GM12878 (cell line): ENCODE data around the gene PHF10. TPM values are rescaled to one million over a fixed set of nuclear protein-coding genes. Genes with fewer than 3 reads are reported as not detected.
A peak's percentile ranks its signal among the peaks of the same experiment; 100 is the strongest.

ENCODE experiments used
- E2F4 ChIP-seq: IDR thresholded peaks from 2 replicates; pipeline ENCODE4 v1.6.1; 2012; ENCODE audit warnings: low read depth, low read length, improper control_type of control experiment
- E4F1 ChIP-seq: fragments of 450-650 bp; IDR thresholded peaks from 2 replicates; pipeline ENCODE4 v1.6.1; 2018; ENCODE audit warnings: borderline replicate concordance, mild to moderate bottlenecking; ENCODE audit not compliant: partially characterized antibody
- EGR1 ChIP-seq, 2 experiments: IDR thresholded peaks; 1 replicate in 1 of 2; 2 replicates in 1 of 2; pipeline ENCODE4 v1.6.1; 2011 to 2012; ENCODE audit warnings: low read depth in 2 of 2, low read length in 2 of 2, borderline replicate concordance in 1 of 2, mild to moderate bottlenecking in 1 of 2, moderate library complexity in 1 of 2
- FOXM1 ChIP-seq: IDR thresholded peaks from 2 replicates; pipeline ENCODE4 v1.6.1; 2012; ENCODE audit warnings: low read depth, mild to moderate bottlenecking, inconsistent platforms, low read length, moderate library complexity
- JUNB ChIP-seq: IDR thresholded peaks from 2 replicates; pipeline ENCODE4 v1.6.1; 2016; ENCODE audit warnings: antibody characterized with exemption, mild to moderate bottlenecking
- JUND ChIP-seq: IDR thresholded peaks from 2 replicates; pipeline ENCODE4 v1.6.1; 2012; ENCODE audit warnings: low read depth, mild to moderate bottlenecking, low read length, improper control_type of control experiment, moderate library complexity
- KAT2A ChIP-seq: conservative IDR thresholded peaks from 2 replicates; pipeline ENCODE4 v1.6.1; 2011; ENCODE audit warnings: low read depth, low read length; ENCODE audit not compliant: control insufficient read depth
- MEF2B ChIP-seq: fragments of 450-650 bp; IDR thresholded peaks from 2 replicates; pipeline ENCODE4 v1.6.1; 2018; ENCODE audit warnings: mild to moderate bottlenecking, moderate library complexity; ENCODE audit not compliant: partially characterized antibody, poor library complexity, severe bottlenecking
- NR2F1 ChIP-seq: fragments of 450-650 bp; conservative IDR thresholded peaks from 2 replicates; pipeline ENCODE4 v1.6.1; 2017; ENCODE audit warnings: mild to moderate bottlenecking
- SKIL ChIP-seq: fragments of 450-650 bp; IDR thresholded peaks from 2 replicates; pipeline ENCODE4 v1.6.1; 2017; ENCODE audit warnings: mild to moderate bottlenecking, low read depth, inconsistent platforms; ENCODE audit not compliant: poor library complexity, severe bottlenecking
- SMARCA5 ChIP-seq: fragments of 450-650 bp; IDR thresholded peaks from 2 replicates; pipeline ENCODE4 v1.6.1; 2017; ENCODE audit warnings: mild to moderate bottlenecking
- TBL1XR1 ChIP-seq: IDR thresholded peaks from 2 replicates; pipeline ENCODE4 v1.6.1; 2012; ENCODE audit warnings: low read depth, low read length, improper control_type of control experiment
- polyA plus RNA-seq, 11 experiments: library from polyadenylated mRNA; depleted of rRNA in 4 of 11; unstranded in 6 of 11; stranded (reverse) in 5 of 11; fragments of >200 nt; fragmentation: Nextera tagmentation in 4 of 11; fragmentation: Illumina TruSeq in 1 of 11; extraction: Ambion mirVana in 4 of 11; extraction: Trizol in 1 of 11; gene quantifications; 1 replicate in 1 of 11; 2 replicates in 10 of 11; pipeline versions ENCODE4 v1.2.1 to v1.2.3, GENCODE V29; 2011 to 2016; ENCODE audit warnings: inconsistent platforms in 2 of 11, missing spikeins in 2 of 11, low read depth in 1 of 11
- total RNA-seq, 4 experiments: library from RNA; depleted of rRNA in 3 of 4; stranded (reverse); fragments of >200 nt in 3 of 4; fragmentation: Illumina TruSeq in 1 of 4; extraction: Trizol in 1 of 4; gene quantifications; 2 replicates each; pipeline versions ENCODE4 v1.2.1 to v1.2.3, GENCODE V29; 2013 to 2021
- TF ChIP-seq, protein P1 (sequence below): fragments of 450-650 bp; IDR thresholded peaks from 2 replicates; pipeline ENCODE4 v1.6.1; 2017; ENCODE audit warnings: mild to moderate bottlenecking, moderate library complexity
- TF ChIP-seq, protein P2 (sequence below): fragments of 450-650 bp; IDR thresholded peaks from 2 replicates; pipeline ENCODE4 v1.6.1; 2017; ENCODE audit warnings: mild to moderate bottlenecking

PHF10 gene
- total and polyA plus RNA-seq, 10 of the 15 experiments (the other 5 are each of a cell fraction or from before 2014, with no cell fraction given) = 3.8 to 35.6 (median 15.8) TPM

GRCh38 chr6:169751242-169752073, 27.2 kb upstream of the PHF10 start, which contains the start of the genes DYNLT2 and ERMARD (continued):
- TF ChIP-seq, protein P1, sequence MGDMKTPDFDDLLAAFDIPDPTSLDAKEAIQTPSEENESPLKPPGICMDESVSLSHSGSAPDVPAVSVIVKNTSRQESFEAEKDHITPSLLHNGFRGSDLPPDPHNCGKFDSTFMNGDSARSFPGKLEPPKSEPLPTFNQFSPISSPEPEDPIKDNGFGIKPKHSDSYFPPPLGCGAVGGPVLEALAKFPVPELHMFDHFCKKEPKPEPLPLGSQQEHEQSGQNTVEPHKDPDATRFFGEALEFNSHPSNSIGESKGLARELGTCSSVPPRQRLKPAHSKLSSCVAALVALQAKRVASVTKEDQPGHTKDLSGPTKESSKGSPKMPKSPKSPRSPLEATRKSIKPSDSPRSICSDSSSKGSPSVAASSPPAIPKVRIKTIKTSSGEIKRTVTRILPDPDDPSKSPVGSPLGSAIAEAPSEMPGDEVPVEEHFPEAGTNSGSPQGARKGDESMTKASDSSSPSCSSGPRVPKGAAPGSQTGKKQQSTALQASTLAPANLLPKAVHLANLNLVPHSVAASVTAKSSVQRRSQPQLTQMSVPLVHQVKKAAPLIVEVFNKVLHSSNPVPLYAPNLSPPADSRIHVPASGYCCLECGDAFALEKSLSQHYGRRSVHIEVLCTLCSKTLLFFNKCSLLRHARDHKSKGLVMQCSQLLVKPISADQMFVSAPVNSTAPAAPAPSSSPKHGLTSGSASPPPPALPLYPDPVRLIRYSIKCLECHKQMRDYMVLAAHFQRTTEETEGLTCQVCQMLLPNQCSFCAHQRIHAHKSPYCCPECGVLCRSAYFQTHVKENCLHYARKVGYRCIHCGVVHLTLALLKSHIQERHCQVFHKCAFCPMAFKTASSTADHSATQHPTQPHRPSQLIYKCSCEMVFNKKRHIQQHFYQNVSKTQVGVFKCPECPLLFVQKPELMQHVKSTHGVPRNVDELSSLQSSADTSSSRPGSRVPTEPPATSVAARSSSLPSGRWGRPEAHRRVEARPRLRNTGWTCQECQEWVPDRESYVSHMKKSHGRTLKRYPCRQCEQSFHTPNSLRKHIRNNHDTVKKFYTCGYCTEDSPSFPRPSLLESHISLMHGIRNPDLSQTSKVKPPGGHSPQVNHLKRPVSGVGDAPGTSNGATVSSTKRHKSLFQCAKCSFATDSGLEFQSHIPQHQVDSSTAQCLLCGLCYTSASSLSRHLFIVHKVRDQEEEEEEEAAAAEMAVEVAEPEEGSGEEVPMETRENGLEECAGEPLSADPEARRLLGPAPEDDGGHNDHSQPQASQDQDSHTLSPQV = 0 out of 2 replicates have a peak, but pooled peaks have one; percentile 35
- TF ChIP-seq MEF2B (peak; percentile 19), SMARCA5 (peak; percentile 75), KAT2A (no peak), E4F1 (peak; percentile 71), EGR1 (IDR thresholded peaks at IDR 0.05; ENCODE audit: borderline replicate concordance in 1 of 2, low read depth in 2 of 2, low read length in 2 of 2) (peak in 1 of 2 experiments; percentile 80; a peak in 2 of 3 replicates), E2F4 (peak; percentile 35; the same call in 1 of the 2 replicates), NR2F1 (peak; percentile 80), JUND (no peak), FOXM1 (no peak), TBL1XR1 (no peak; the same call in 1 of the 2 replicates), SKIL (no peak), JUNB (no peak)
- TF ChIP-seq, protein P2, sequence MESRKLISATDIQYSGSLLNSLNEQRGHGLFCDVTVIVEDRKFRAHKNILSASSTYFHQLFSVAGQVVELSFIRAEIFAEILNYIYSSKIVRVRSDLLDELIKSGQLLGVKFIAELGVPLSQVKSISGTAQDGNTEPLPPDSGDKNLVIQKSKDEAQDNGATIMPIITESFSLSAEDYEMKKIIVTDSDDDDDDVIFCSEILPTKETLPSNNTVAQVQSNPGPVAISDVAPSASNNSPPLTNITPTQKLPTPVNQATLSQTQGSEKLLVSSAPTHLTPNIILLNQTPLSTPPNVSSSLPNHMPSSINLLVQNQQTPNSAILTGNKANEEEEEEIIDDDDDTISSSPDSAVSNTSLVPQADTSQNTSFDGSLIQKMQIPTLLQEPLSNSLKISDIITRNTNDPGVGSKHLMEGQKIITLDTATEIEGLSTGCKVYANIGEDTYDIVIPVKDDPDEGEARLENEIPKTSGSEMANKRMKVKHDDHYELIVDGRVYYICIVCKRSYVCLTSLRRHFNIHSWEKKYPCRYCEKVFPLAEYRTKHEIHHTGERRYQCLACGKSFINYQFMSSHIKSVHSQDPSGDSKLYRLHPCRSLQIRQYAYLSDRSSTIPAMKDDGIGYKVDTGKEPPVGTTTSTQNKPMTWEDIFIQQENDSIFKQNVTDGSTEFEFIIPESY = no peak
